HG03064 (cell line): ENCODE results near the gene PRLH.
"Not testable (repeated sequence)": the region's sequence is repeated elsewhere in the genome, so short reads cannot be mapped to it uniquely, and the experiment has no call there.

ENCODE experiments used
- ATAC-seq: cut with Tn5 transposase; IDR thresholded peaks from one replicate; pipeline ENCODE4 v1.9.1; 2021; ENCODE audit warnings: low read depth; ENCODE audit not compliant: unreplicated experiment

Gene PRLH

GRCh38 chr2:237597196-237598145 lies 31.1 kb downstream of the PRLH start:
- no peak for ATAC-seq

DNA sequence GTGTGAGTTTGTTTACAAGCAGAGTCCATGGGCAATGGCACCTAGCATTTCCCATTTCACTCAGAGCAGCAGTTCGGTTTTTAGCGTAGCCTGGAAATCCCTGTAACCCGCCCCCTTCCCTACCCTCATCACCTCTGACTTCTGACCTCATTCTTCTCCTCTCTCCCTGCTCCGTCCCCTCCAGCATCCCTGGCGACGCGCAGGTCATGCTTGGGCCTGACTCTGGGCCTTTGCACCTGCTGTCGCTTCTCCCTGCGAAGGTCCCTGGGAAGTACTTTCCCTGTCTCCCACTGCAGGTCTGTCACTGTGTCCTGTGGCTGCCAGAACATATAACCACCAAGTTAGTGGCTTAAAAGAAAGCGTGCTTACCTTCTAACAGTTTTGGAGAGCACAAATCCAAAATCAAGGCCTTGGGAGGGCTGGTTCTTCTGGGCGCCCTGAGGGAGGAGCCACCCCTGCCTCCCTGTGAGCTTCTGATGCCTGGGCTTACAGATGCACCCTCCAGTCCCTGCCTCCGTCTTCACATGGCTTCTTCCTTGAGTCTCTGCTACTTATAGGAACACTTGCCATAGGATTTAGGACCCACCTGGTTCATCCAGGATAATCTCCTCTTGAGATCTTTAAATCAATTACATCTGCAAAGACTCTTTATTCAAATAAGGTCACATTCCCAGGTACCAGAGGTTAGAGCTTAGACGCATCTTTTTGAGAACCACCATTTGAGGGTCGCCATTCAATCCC lies 32.3 kb downstream of the PRLH start:
- ATAC-seq = no peak

- ATAC-seq = no peak
Measured at GRCh38 chr2:237599465-237600110, 33.2 kb downstream of the PRLH start.

DNA sequence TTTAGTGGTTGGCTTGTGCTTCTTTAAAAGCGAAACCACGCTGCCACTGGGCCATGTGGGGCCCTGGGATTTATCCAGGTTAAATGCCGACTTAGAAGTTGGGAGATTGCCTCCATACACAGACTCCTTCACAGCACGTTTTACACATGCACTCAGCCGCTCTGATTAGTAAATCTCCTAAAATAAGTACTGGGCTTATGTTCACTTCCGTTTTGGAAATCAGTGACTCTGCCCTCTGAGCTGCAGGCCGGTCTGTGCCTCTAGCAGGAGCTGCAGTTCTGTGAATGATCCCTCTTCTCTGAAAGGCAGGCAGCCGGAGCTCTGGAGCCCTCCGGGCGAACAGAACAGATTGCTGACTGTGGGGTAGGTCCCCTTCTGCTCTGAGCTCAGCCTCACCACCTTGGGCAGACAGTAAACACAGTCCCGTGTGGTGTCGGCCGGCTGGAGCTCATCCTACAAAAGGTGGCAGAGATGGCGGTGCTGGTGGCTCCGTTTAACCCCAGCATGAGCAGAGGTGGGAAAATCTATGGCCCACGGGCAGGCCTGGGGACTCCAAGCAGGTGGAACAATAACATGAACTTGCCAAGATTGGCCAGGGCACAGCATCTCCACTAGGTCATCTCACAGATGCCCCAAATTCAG lies 34.0 kb downstream of the PRLH start:
- ATAC-seq = no peak

DNA sequence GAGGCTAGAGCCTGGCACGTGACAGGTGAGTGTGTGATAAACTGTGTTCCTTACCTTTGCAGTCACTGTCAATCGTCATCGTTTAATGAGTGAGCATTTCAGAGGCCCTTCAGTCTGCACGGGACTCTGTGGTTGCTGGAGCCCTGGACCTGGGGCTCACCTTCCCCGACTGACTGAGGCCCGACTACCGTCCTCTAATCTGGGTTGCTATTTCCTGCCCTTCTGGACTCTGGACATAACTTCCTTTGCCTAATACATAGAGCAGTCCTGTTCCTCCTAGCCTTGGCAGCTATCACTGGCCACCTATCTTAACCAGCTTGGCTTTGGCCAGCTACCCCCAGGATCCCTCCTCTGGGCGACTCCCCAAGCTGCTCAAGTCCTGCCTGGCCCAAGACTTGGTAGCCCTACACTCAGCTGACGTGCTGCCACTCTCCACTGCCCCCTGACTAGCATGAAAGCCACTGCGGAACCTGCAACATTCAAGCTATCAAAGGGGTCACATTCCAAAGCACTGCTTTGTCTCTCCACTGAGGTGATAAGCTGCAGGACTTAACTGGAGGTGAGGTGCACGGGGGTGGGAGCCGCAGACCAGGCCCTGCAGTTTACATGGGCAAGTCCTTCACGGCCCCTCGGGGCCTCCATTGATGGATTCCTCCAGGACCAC lies 35.2 kb downstream of the PRLH start:
- ATAC-seq = no peak

GRCh38 chr2:237602409-237602808 lies 36.0 kb downstream of the PRLH start:
- ATAC-seq = no peak

DNA sequence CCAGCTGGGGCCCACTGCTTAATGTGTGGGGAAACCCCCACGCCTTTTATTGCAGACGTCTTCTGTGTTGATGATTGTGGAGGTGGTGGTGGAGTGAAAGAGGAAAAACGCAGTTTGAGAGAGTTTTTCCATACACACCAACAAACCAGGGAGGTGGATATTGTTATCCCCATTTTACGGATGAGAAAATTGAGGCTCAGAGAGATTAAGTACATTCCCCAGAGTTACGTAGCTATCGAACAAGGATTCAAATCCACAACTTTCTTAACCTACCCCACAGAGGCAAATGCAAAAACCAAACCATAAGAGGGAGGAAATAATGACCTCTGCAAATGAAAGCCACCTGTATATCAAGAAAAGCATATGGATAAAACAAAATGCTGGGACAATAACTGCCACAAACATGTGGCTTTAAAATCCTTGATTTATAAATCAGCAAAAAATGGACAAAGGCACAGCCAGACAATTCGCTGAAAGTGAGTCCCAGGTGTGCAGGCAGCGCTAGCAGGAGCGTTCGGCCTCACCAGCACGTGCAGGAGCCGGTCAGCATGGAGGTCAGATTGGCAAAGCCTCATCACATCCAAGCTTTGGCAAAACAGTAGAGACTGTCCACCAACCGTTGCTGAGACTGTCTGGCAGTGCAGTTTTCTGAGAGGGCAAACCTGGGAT lies 36.8 kb downstream of the PRLH start:
- no peak for ATAC-seq

DNA sequence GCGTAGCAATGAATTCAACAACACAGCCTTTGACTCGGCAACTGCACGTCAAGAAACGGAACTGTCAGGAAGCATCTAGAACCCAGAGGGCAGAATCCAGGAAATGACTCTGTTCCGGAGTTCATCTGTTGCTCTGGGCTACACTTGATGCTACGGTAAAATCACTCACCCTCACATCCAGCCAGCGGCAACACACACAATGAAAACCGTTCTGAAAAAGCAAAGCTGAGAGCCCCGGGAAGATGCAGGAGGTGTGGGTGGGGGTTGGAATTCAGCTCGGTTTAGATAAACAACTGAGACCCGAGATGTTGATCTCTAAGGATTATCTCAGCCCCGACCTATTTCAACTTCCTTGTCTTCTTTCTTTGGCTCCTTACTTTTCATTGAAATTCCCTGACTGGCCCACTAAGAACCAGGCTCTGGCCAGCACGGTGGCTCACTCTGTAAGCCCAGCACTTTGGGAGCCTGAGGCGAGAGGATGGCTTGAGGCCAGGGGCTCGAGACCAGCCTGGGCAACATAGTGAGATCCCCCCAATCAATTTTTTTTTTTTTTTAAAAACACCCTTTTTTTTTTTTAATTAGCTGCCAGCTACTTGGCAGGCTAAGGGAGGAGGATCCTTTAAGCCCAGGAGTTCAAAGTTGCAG lies 37.5 kb downstream of the PRLH start:
- ATAC-seq = peak; percentile 55

- ATAC-seq = no peak
Measured at GRCh38 chr2:237604391-237604790, 38.0 kb downstream of the PRLH start.

DNA sequence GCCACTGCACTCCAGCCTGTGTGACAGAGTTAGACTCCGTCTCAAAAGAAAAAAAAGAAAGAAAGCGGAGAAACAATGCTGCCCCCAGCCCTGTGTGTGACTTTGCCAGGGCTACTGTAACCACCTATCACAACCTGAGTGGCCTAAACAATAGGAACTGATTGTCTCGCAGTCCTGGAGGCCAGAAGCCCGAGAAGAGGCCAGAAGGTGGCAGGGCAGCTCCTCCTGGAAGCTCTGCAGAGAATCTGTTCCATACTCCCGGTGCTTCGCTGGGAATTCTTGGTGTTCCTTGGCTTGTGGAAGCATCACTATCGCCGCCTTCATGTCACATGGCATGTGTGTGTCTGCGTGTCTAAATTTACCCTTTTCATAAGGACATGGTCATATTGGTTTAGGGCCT lies 38.6 kb downstream of the PRLH start:
- ATAC-seq = no peak

- not testable (repeated sequence) for ATAC-seq
Measured at GRCh38 chr2:237606522-237606921, 40.1 kb downstream of the PRLH start.

DNA sequence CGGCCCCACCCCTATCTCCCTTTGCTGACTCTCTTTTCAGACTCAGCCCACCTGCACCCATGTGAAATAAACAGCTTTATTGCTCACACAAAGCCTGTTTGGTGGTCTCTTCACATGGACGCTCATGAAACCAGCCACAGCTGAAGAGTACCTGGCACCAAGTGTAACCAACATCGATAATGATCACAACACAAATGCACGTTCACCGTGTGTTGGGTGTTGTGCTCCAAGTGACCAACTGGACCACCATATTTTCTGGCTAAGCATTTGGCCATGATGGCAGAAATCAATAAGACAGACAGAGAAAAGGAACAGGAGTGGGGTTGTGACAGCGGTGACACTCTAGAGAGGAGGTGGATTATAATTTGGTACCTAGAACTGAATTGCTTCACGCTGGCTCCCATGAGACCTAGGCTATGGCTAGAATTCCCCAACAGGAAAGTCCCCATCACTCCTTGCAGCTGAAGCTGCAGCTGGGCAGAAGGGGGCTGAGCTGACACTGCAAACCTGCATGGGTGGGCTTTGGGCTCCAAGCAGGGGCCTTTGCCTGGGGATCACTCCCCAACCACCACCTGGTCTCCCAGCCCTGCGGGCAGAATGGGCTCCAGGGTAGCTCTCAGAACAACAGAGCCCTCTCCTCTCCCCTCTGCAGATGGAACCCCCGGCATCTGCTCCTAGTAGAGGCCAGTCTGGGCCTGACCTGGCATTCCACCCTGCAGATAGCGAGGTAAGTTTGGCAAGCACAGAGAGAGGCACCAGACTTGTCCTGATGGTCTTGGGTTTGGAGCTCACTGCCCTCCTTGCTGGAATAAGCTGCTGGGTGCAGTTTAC lies 46.4 kb downstream of the PRLH start:
- no peak for ATAC-seq

DNA sequence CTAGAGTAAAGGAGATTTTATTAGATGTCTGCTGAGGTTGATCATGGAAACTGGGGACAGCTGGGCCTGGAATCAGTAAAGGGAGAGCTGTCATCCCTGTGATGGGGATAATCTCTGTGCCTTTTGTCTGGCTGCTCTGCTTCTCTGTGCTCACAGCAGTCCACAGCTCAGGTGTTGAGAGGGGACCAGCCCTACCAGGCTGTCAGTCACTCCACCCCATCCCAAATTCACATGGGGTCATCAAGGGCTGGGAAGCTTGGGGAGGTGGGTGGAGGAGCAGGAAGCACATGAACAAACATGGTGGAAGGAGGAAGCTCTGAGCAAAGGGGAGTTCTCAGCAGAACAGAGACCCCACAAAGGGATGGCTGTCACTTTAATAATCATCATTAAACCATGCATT lies 47.3 kb downstream of the PRLH start:
- no peak for ATAC-seq

DNA sequence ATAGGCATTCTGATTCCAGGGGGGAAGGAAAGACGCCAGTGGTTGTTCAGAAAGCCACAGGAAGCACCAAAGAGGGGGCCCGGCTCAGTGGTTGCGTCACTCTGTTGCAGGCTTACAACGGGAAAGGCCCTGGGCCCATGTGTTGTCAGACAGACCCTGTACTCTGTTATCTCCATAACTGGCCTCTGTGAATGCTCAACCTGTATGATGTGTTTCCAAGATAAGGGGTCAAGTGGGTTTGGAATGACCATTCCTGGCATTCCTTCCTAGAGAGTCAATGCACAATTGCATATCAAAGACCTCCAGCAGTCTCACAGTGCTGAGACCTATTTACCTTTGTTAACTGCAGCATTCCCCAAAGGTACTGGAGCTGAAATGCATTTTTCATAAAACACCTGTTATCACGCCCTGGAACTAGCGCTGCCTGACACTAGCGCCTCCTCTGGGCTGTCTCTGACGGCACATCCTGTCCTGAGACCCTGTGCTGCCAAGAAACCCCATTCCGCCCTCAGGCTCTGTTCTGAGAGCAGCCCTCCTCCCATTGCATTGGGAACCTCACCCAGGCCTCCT lies 47.9 kb downstream of the PRLH start:
- no peak for ATAC-seq

GRCh38 chr2:237615631-237616249 lies 49.4 kb downstream of the PRLH start:
- no peak for ATAC-seq

GRCh38 chr2:237616373-237616733 lies 50.0 kb downstream of the PRLH start:
- no peak for ATAC-seq
